ENCODE results near the gene CFLAR. TPM values are rescaled to one million over a fixed set of nuclear protein-coding genes. Genes with fewer than 3 reads are reported as not detected.
"Not testable (repeated sequence)": the region's sequence is repeated elsewhere in the genome, so short reads cannot be mapped to it uniquely, and the experiment has no call there.

The CFLAR gene
- total RNA-seq, 1 donor from 2014 or later, result 152 TPM

DNA sequence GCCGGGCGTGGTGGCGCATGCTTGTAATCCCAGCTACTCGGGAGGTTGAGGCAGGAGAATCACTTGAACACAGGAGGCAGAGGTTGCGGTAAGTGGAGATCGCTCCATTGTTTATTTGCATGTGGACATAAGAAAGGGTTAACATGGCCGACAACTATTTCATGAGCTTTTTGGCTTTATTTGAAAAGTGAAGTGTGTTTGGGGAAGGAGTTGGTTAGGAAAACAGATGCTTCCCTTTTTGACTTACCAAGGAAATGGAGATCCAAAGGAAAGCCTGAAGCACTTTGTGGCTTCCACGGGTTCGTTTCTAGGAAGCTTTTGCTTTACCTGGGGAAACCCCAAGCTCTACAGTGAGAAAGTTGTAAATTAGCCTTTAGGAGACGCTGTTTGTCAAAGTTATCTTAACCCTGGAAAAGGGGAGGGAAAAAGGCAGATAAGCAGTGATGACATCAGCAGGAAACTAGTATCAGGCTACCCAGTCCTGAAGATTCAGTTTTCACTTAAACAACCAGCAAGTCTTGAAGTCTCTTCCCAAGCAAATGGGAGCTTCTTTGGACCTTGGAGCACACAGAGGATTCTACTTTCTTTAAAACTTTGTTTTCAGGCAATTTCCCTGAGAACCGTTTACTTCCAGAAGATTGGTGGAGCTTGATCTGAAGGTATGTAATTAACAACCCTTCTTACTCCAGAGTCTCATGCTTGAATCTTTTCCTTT lies 66.8 kb downstream of the CFLAR start, which contains the start of gene CASP10:
Gene CASP10, plus strand, starts transcription at position 492 of the 715 bp plus-strand sequence. CDS start 2,637 bp downstream, outside the sequence.
- peak; percentile 53 for DNase-seq (ENCODE audit: low spot score)

DNA sequence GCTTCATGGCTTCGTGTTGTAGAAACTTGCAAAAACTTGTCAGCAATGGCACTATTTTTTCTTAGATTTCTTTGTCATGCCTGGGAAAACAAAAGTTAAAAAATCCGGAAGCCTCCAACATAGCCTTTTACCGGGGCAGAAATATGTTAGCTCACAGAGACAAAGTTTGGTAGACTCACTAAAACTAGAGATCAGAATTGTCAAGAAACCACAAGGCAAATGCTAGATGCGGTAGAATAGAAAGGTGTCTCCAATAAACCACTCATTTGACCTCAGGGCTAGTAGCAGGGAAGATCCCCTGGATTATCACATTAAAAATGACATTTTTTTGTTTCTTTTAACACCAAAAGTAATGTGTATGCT lies 67.4 kb downstream of the CFLAR start:
- DNase-seq (ENCODE audit: low spot score), result no peak

DNA sequence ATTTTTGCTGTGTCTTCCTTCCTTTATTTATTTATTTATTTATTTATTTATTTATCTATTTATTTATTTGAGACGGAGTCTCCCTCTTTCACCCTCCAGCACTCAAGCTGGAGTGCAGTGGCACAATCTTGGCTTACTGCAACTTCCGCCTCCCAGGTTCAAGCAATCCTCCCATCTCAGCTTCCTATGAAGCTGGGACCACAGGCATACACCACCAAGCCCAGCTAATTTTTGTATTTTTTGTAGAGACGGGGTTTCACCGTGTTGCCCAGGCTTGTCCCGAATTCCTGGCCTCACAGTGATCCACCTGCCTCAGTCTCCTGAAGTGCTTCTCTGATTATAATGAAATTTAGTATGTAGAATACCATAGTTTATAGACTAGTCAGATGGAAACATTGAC lies 67.9 kb downstream of the CFLAR start:
- DNase-seq (ENCODE audit: low spot score), result not testable (repeated sequence)

DNA sequence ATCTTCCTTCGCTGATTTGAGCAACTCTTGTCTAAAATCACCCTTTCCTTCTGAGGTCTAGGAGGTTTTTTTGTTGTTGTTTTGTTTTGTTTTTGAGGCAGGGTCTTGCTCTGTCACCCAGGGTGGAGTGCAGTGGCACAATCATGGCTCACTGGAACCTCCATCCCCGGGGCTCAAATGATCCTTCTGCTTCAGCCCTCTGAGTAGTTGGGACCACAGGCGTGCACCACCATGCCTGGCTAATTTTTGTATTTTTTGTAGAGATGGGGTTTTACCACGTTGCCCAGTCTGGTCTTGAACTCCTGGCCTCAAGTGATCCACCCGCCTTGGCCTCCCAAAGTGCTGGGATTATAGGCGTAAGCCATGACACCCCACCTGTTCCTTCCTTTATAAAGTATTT lies 68.3 kb downstream of the CFLAR start:
- DNase-seq (ENCODE audit: low spot score), result not testable (repeated sequence)

DNA sequence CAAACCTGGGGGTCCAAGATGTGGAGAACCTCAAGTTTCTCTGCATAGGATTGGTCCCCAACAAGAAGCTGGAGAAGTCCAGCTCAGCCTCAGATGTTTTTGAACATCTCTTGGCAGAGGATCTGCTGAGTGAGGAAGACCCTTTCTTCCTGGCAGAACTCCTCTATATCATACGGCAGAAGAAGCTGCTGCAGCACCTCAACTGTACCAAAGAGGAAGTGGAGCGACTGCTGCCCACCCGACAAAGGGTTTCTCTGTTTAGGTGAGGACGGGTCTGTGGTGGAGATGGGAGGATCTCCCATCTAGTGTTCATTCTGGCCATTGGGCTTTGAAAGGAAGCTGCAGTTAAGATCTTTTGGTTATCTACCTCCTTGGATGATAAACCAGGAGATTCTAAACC lies 69.9 kb downstream of the CFLAR start:
- DNase-seq (ENCODE audit: low spot score), result no peak

GRCh38 chr2:201186982-201187381 lies 71.0 kb downstream of the CFLAR start:
- DNase-seq (ENCODE audit: low spot score), result no peak

DNA sequence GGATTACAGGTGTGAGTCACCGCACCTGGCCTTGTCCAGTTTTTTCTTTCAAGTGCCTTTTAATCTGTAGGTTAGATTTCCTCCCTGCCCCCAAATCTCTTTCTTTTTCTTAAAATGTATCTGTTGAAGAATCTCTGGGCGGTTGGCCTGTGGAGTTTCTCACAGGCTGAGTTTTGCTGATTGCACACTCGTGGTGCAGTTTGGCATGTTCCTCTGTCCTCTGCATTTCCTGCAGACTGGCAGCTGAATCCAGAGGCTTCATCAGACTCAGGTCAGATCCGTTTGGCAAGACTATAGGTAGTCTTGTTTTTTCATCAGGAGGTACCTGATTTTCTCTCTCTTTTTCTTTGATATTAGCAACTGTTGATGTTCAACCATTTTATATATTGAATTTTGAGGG lies 72.5 kb downstream of the CFLAR start:
- no peak for DNase-seq (ENCODE audit: low spot score)

GRCh38 chr2:201191132-201191875 lies 75.3 kb downstream of the CFLAR start:
- DNase-seq (ENCODE audit: low spot score), result no peak

- DNase-seq (ENCODE audit: low spot score), result no peak
Measured at GRCh38 chr2:201194097-201194496, 78.1 kb downstream of the CFLAR start.

DNA sequence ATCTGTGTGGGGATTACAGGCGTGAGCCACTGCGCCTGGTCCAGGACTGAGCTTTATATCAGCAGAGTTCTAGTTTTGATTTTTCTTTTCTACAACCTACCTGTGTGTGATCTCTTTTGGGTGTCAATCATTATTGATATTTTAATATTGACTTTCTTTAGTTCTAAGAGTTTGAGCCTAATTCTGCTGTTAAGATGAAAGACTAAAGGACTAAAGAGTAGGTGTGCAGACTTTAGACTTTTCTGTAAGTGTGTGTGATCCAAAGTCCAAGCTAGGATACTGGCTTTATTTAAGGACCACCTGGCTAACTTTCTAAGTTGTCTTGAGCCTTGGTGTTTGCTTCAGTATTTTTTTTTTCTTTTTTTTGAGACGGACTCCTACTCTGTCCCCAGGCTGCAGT lies 79.4 kb downstream of the CFLAR start:
- DNase-seq (ENCODE audit: low spot score), result no peak

- no peak for DNase-seq (ENCODE audit: low spot score)
Measured at GRCh38 chr2:201196003-201196402, 80.0 kb downstream of the CFLAR start.

DNA sequence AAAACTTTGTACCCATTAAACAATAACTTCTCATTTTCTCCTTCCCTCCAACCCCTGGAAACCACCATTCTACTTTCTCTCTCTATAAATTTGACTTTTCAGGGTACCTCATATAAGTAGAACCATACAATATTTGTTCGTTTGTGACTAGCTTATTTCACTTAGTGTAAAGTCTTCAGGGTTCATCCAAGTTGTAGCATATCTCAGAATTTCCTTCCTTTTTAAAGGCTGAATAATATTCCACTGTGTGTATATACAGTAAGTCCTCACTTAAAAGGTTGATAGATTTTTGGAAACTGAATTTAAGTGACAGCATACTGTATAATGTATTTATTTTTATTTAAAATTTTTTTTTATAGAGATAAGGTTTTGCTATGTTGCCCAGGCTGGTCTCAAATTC lies 80.8 kb downstream of the CFLAR start:
- DNase-seq (ENCODE audit: low spot score), result no peak

GRCh38 chr2:201197781-201198180 lies 81.8 kb downstream of the CFLAR start:
- DNase-seq (ENCODE audit: low spot score), result no peak

GRCh38 chr2:201199847-201200246 lies 83.9 kb downstream of the CFLAR start:
- DNase-seq (ENCODE audit: low spot score), result no peak

- no peak for DNase-seq (ENCODE audit: low spot score)
Measured at GRCh38 chr2:201200345-201200744, 84.4 kb downstream of the CFLAR start.

- no peak for DNase-seq (ENCODE audit: low spot score)
Measured at GRCh38 chr2:201201371-201201770, 85.4 kb downstream of the CFLAR start.

DNA sequence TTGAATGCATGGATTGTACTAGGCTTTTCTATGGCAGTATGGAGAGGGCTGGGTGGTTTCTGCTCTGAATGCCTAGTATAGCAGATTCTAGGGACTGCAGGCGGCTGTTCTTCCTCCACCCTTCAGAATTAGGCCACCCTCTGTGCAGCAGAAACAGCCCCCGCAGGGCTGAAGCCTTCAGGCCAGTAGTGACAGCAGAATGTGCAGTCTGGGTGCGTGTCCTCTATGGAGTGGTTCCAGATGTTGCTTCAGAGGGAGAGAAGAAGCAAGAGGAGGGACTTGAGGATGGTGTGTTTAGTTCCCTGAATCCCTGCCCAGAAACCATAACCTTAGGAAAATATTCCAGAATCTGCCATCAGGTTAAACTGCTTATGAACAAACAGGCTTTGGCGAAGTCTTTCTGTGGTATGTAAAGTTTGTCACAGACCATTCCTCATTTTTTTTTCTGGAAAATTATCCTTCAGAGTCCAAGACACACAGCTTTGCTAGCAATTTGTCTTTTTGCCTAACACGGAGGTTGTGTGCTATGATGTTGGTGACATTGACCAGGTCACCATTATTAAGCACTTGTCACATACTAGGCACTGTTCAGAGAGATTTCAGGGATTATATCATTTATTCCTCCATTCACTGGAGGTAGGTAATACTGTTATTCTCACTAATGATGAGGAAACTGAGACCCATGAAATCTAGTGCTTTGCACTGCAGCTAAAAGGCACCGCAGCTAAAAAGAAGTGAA lies 88.1 kb downstream of the CFLAR start:
- peak; percentile 40 for DNase-seq (ENCODE audit: low spot score)

DNA sequence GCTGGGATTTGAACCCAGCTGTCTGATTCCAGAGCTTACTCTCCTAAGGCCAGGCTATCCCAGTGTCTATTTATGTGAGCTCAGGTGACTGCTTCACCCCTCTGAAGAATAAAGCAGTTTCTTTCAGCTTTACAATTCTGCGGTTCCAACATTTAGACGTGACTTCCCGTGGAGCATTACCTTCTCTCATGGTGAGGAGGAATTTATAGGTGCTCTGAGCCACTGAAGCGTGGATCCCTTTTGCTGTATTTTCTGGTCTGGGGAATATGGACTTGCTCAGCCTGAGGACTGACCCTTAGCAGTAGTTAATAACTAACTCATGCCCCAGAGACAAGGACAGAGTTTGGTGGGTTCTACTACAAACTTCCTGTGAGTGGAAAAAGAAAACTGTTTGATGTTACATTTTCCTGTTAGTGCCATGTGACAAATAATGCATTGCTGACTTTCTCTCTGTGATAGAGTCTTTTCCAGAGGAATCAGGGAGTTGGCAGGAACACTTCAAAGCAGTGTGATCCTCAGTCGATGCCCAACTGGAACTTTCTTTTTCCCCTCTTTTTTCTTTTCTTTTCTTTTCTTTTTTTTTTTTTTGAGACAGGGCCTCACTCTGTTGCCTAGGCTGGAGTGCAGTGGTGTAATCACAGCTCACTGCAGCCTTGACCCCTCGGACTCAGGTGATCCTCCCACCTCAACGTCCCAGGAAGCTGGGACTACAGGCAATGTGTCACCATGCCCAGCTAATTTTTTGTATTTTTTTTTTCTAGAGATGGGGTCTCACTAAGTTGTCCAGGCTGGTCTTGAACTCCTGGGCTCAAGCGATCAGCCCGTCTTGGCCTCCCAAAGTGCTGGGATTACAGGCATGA lies 88.9 kb downstream of the CFLAR start:
- DNase-seq (ENCODE audit: low spot score), result no peak

- no peak for DNase-seq (ENCODE audit: low spot score)
Measured at GRCh38 chr2:201205515-201205849, 89.5 kb downstream of the CFLAR start.

- no peak for DNase-seq (ENCODE audit: low spot score)
Measured at GRCh38 chr2:201208563-201209252, 92.7 kb downstream of the CFLAR start.

DNA sequence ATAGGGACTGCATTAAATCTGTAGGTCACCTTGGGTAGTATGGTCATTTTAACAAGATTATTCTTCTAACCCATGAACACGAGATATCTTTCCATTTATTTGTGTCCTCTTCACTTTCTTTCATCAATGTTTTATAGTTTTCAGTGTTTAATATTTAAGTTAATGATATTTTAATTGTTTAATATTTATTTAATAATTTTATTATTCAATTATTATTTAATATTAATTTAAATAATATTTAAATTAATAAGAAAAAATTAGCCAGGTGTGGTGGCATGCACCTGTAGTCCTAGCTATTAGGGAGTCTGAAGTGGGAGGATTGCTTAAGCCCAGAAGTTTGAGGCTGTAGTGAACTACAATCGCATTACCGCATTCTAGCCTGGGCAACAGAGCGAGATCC lies 100.0 kb downstream of the CFLAR start:
- DNase-seq (ENCODE audit: low spot score), result no peak

Measured in mucosa of gallbladder (tissue), 1 donor.